Measurements from ENCODE around the gene GABRB2. TPM values are rescaled to one million over a fixed set of nuclear protein-coding genes. Genes with fewer than 3 reads are reported as not detected.

The GABRB2 gene
- total RNA-seq, 4 donors from 2014 or later, result 0.75 to 22.4 (median 11.0) TPM

DNA sequence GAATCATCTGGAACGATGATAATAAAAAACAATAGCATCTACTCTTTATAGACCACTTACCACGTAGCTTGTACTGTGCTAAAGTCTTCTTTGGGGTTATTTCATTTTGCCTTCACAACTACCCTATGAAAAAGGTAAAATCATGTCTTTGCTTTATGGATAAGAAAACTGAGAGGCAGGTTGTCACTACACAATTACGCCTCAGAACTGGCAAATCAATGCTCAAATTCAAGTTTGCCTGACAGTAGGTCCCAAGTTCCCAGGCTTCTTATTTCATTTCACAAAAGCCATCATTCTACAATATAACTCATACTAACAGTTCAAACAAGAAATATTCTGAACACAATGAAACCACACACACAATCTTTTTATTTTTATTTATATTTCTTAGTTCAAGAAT is 258.5 kb downstream of the GABRB2 start:
- TF ChIP-seq, protein P1, sequence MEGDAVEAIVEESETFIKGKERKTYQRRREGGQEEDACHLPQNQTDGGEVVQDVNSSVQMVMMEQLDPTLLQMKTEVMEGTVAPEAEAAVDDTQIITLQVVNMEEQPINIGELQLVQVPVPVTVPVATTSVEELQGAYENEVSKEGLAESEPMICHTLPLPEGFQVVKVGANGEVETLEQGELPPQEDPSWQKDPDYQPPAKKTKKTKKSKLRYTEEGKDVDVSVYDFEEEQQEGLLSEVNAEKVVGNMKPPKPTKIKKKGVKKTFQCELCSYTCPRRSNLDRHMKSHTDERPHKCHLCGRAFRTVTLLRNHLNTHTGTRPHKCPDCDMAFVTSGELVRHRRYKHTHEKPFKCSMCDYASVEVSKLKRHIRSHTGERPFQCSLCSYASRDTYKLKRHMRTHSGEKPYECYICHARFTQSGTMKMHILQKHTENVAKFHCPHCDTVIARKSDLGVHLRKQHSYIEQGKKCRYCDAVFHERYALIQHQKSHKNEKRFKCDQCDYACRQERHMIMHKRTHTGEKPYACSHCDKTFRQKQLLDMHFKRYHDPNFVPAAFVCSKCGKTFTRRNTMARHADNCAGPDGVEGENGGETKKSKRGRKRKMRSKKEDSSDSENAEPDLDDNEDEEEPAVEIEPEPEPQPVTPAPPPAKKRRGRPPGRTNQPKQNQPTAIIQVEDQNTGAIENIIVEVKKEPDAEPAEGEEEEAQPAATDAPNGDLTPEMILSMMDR (IDR thresholded peaks at IDR 0.05; ENCODE audit: low read depth), result no peak

DNA sequence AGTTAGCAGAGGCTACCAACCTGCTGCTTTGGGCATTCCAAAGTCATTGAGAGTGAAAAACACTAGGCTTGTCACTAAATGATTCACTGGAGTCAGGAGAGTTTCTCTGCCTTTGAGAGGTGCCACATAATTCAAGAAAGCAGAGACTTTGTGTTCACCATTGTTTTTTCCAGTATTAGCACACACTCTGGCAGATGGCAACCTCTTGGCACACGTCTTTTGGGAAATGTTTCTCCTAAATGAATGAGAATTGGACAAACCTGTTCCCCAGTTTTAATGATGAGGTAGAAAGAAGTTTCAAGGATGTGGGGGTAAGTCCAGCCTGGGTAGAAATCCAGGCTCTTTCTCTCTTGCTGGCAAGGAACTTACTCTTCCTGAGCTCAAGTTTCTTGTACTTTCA is 259.1 kb downstream of the GABRB2 start:
- TF ChIP-seq, protein P1 (IDR thresholded peaks at IDR 0.05; ENCODE audit: low read depth), result no peak

DNA sequence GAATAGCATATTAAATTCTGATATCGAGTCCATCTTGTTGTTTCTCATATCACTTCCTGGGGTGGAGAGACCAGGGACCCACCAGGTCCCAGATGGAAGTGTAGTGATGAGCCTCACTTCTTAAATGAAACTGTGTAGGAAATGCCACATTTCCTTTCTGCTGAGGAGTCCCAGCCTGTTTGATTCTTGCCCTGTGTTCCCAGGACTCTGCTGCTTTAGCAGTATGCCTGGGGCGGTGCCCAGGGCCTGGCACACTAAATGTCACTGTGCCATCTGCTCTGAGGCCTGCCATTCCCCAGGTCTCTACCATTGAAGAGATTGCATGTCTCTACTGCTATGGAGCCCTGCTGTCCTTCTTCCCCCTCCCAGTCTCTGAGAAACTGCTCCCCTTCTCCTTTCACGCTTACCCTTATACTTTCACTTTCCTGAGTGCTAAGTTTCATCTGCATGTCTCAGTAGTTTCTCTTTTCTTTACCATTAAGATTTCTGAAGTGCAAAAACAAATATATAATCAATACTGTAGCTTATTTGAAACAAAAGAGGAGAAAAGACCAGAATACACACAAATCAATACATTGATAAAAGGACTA is 260.4 kb downstream of the GABRB2 start:
- TF ChIP-seq, protein P1 (IDR thresholded peaks at IDR 0.05; ENCODE audit: low read depth), result no peak

DNA sequence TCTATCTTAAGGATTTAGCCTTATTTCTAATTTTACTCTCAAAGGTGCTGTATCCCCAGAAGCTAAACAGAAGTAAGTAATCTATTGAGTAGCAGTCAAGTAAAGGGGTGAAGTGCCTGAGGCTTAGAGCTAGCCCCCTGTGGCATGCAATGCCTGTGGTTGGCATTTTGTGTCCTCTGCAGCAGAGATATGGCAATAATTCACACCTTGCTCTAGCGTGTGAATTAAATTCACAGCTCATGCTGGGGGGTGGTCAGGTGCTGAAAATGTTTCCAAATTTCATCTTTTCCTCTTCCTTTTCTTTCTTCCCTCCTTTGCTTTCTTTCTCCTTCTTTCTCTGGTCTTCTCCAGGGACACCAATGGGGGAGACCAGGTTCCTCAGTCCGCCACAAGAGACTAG is 262.1 kb downstream of the GABRB2 start:
- TF ChIP-seq, protein P1 (IDR thresholded peaks at IDR 0.05; ENCODE audit: low read depth), result no peak

DNA sequence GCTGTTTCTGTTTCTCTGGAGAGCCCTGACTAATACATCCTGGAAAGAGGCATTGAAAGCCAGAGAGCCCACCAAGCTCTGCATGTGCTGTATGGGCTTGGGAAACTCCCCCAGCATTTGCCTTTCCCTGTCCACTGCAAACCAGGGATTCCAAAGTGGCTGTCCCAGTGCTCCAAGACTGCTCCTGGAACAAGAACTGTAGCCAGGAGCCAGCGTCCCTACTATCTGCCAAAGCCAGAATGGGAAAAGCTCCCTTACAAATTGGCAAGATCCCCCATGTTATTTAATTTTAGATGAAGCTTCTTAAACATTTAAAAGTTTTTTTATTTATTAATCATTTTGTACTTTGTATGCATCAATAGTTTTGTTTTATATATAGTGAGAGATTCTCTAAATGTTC is 263.2 kb downstream of the GABRB2 start:
- TF ChIP-seq, protein P1 (IDR thresholded peaks at IDR 0.05; ENCODE audit: low read depth), result no peak

DNA sequence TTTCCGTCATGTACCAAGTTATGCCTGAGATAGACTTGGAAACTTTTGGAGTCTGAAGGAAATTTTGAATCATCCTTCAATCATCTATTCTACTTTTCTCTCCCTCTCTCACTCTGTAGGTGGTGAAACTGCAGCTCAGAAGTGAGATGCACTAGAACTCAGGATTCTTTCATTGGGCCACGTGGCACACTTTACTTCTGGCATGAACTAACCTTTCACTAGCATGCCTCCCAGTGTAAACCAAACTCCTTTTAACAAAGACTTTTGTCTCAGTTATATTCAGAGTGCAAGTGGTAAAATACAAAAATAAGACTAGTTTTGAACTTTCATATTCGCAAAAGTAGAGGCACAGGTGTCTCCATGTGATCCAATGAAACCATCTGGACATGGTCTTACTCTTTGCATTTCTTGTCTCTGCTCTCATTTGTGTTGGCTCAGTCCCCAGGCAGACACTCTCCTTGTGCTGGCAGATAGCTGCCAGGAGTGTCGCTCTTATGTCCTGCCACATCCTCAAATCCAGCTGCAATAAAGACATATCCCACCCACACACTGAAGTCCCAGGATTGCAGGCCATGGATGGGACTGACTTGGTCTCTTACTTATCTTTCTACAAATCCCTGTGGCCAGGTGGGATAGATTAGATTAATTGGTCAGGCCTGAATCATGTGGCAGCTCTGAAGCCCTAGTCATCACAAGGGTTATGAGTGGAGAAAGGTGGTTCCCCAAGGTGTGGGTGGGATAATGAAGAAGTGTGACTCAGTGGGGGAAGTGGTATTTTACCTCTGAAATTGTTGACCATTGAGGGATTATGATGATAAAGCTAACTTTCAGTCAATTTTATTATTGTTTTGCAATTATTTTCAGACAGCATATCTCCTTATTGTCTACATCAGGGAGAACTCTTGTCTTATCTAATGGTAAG is 267.5 kb downstream of the GABRB2 start:
- TF ChIP-seq, protein P1 (IDR thresholded peaks at IDR 0.05; ENCODE audit: low read depth), result no peak

DNA sequence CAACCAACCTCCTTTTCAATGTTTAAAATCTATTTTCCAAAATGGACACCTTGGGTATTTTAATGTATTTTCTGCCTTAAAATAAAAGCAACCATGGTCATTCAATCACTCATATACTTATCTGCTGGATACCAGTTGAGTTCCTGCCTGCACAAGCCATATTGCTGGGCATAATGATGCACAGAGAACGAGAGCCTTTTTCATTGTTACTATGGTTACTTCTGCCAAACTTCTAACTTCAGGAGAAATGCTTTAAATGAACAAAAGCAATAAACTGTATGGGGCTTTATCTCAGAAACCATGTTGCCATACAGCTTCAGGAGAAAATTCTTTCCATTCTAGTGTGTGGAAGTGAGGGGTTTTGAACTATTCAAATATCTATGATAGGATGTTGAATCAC is 269.5 kb downstream of the GABRB2 start:
- TF ChIP-seq, protein P1 (IDR thresholded peaks at IDR 0.05; ENCODE audit: low read depth), result no peak

Measured in subcutaneous adipose tissue (tissue), 4 donors.